Measurements from ENCODE around the gene EPS8L1.
"Not testable (repeated sequence)": the region's sequence is repeated elsewhere in the genome, so short reads cannot be mapped to it uniquely, and the experiment has no call there.

EPS8L1 gene

DNA sequence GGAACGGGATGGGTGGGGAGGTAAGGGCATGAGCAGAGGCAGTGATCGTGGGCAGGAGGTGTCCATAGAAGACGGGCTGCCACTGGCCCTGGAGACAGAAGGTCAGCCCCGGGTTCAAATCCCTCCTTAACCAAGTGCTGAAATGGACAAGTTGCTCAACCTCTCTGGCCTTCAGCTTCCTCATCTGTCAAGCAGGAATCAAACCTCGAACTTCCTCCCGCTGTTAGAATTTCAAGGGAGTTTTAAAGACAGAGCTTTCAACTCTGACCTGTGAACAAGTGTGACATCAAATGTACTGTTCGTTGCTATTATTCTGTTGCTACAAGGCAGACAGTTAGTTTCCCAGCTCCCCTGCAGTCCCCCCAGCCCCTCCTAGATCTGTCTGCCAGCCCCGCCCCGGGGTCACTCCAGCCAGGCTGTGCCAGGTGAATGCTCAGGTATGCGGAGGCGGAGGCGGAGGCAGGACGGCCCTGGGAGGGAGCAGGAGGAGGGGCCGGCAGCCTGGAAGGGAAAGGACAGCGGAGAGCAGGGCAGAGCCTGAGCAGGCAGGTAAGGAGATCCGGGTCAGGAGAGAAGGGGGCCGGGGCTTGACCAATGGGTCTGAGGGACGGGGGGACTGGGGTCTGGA, at the start of gene EPS8L1:
TSS of gene EPS8L1 (plus strand) at position 499 of the 628 bp plus-strand sequence. CDS start 576 bp downstream, outside the sequence.
- H3K4me3 ChIP-seq (ENCODE audit: low read depth, low read length) = no peak within 1 kb of the TSS
- no peak for DNase-seq (ENCODE audit: low read depth)

DNA sequence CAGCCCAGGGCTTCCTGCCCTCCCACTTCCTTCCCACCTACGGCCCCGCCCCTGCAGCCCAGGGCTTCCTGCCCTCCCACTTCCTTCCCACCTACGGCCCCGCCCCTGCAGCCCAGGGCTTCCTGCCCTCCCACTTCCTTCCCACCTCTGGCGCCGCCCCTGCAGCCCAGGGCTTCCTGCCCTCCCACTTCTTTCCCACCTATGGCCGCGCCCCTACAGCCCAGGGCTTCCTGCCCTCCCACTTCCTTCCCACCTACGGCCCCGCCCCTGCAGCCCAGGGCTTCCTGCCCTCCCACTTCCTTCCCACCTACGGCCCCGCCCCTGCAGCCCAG, 48.6 kb upstream of the EPS8L1 start:
- H3K4me3 ChIP-seq (ENCODE audit: low read depth, low read length); DNase-seq (ENCODE audit: low read depth): not testable (repeated sequence)

DNA sequence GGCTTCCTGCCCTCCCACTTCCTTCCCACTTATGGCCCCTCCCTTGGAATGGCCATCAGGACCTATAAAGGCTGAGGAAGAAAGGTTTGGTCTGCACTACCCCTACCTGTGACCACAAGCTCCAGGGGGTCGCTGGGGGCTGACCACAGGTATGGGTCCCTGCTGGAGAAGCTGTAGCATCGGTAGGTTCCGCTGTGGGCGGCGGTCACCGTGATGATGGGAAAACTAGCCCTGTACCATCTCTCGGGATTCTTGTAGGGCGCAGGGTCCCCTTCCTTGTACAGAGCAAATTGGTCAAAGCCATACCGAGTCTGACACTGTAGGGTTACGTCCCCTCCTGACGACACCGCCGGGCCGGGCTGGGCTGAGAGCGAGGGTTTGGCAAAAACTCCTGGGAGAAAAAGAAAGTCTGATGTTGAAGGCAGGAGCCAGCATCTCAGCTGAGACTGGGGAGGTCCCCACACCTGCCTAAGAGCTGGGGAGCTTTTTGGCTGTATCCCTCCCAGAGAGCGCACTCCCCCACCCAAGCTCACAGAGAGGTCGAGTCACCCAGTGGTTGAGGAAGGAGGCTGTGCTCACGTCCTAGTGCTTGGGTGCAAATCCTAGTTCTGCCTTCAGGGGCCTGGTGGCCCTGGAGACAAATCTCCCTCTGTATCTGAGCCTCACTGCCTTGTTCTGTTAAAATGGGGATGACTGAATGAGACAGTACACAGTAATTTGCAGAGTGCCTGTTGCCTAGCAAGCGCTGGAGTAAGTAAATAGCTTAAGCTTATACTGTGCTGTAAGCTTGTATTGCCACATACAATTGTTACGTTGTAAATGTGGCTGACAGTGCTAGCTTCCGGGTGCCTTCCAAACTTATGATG, 48.0 kb upstream of the EPS8L1 start:
- no peak for DNase-seq (ENCODE audit: low read depth)
- no peak overlapping the region for H3K4me3 ChIP-seq (ENCODE audit: low read depth, low read length)

DNA sequence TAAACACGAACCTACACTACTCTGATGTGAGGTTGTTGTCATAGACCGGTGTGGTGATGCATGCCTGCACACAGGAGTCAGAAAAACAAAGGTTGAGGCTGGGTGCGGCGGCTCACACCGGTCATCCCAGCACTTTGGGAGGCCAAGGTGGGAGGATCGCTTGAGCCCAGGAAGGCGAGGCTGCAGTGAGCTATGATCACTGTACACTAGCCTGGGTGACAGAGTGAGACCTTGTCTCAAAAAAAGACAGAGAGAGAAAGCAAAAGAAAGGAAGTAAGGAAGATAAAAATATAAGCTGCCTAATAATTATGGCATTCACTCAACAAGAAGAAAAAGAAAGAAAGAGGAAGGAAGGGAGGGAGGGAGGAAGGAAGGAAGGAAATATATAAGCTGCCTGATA, 46.9 kb upstream of the EPS8L1 start:
- no peak overlapping the region for H3K4me3 ChIP-seq (ENCODE audit: low read depth, low read length)
- no peak for DNase-seq (ENCODE audit: low read depth)

DNA sequence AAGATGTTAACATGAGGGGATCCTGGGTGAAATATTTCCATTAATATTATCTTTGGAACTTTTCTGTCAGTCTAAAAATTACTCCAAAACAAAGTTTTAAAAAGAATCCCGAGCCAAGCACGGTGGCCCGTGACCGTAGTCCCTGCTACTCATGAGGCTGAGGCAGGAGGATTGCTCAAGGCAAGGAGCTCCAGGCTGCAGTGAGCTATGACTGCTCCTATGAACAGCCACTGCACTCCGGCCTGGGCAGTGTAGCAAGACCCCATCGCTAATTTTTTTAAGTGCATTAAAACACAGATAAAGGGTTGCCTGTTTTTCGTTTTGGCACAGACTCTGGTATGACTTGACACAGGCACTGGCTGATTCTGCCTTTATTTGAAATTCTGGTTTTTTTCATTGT, 44.5 kb upstream of the EPS8L1 start:
- H3K4me3 ChIP-seq (ENCODE audit: low read depth, low read length) = no peak overlapping the region
- DNase-seq (ENCODE audit: low read depth) = no peak

DNA sequence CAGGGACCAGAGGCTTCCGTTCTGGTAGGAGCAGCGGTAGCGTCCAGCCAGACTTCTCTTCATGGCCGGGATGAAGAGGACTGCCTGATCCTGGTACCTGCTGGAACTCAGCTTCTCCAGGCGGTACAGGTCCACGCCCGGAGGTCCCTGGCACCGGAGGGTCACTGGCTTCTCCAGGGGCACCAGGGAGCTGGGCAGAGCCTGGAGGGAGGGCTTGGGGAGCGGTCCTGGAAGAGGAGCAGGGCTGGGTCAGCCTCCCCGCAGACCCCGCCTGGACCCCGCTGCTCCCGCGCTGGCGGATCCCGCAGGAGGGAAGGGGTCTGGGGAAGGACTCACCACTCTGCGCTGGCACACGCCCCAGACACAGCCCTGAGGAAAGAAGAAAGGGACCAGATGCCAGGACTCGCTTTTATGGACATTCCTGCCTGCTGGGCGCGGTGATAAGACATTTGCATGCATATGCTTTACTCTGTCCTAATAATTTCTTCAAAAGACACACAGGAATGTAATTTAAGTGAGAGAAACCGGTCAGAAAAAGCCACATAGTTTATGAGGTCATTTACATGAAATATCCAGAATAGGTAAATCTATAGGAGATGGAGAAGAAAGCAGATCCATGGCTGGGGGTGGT, 43.4 kb upstream of the EPS8L1 start:
- no peak for DNase-seq (ENCODE audit: low read depth)

DNA sequence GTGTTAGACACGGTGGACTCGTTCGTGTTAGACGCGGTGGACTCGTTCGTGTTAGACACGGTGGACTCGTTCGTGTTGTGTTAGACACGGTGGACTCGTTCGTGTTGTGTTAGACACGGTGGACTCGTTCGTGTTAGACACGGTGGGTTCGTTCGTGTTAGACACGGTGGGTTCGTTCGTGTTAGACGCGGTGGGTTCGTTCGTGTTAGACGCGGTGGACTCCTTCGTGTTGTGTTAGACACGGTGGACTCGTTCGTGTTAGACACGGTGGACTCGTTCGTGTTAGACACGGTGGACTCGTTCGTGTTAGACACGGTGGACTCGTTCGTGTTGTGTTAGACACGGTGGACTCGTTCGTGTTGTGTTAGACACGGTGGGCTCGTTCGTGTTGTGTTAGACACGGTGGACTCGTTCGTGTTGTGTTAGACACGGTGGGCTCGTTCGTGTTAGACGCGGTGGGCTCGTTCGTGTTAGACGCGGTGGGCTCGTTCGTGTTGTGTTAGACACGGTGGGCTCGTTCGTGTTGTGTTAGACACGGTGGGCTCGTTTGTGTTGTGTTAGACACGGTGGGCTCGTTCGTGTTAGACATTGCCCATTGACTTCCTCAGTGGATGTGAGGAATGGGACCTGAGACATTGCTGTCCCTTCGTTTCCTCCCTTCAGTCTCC, 42.6 kb upstream of the EPS8L1 start:
- DNase-seq (ENCODE audit: low read depth); H3K4me3 ChIP-seq (ENCODE audit: low read depth, low read length): not testable (repeated sequence)

More for the DNA sequence above, 43.4 kb upstream of the EPS8L1 start:
- H3K4me3 ChIP-seq (ENCODE audit: low read depth, low read length) = no peak overlapping the region

DNA sequence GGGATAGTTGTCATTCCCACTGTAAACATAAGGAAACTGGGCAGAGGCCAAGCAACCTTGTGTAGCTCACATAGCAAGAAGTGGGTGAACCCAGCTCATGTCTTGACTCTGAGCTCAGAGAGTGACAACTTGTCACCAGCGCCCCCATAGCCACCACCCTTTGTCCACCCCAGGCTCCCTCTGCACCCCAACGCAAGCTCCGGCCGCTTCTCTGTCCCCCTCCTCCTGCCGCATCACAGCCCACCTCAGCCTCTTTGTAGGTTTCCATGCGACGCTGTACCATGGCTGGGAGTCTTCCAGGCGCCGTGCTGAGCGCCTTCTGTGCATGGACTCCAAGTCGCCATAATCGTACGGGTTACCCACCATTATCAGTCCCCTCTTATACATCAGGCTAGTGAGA, 40.9 kb upstream of the EPS8L1 start:
- H3K4me3 ChIP-seq (ENCODE audit: low read depth, low read length) = no peak overlapping the region
- no peak for DNase-seq (ENCODE audit: low read depth)

DNA sequence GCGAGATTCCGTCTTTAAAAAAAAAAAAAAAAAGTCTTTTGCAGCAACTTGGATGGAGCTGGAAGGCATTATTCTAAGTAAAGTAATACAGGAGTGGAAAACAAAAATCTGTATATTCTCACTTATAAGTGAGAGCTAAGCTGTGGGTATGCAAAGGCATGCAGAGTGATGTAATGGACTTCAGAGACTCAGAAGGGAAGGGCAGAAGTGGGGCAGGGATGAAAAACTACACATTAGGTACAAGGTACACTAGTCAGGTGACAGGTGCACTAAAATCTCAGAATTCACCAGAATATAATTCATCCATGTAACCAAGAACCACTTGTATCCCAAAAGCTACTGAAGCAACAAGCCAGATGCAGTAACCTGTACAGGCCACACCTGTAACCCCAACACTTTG, 39.6 kb upstream of the EPS8L1 start:
- H3K4me3 ChIP-seq (ENCODE audit: low read depth, low read length) = no peak overlapping the region
- DNase-seq (ENCODE audit: low read depth) = no peak

DNA sequence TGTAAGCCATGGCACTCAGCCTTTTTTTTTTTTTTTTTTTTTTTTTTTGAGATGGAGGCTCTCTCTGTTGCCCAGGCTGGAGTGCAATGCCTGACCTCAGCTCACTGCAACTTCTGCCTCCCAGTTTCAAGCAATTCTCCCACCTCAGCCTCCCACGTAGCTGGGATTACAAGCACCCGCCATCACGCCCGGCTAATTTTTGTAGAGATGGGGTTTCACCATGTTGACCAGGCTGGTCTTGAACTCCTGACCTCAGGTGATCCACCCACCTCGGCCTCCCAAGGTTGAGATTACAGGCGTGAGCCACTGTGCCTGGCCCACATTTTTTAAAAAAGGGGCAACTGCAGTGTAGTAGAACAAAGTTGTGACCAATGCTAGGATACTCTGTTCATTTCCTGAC, 38.1 kb upstream of the EPS8L1 start:
- not testable (repeated sequence) for H3K4me3 ChIP-seq (ENCODE audit: low read depth, low read length); DNase-seq (ENCODE audit: low read depth)

DNA sequence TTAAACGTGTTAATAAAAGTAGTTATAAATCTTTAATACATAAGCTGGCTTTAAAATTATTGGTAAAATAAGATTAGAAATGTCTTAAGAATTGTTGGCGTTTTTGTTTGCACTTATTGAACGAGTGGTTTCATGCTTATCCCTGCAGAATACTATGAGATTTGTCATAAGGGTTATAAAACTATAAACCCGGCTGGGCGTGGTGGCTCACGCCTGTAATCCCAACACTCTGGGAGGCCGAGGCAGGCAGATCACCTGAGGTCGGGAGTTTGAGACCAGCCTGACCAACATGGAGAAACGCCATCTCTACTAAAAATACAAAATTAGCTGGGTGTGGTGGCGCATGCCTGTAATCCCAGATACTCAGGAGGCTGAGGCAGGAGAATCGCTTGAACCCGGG, 35.0 kb upstream of the EPS8L1 start:
- not testable (repeated sequence) for H3K4me3 ChIP-seq (ENCODE audit: low read depth, low read length); DNase-seq (ENCODE audit: low read depth)

DNA sequence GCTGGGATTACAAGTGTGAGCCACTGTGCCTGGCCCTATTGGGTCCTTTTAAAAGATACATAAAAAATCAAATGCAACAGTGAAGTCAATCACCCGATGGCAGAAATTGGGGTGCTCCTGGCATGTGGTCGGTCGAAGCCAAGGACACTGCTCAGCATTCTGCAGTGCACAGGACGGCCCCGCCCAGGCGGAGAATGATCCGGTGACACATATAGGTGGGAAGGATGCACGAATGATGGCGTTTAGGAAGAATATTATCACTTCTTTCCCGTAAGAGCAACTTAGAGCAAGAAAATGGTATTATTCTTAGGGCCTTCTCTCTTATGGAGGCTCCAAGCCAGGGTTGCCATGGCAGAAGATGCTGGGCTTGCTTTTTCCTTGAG, 34.4 kb upstream of the EPS8L1 start:
- no peak overlapping the region for H3K4me3 ChIP-seq (ENCODE audit: low read depth, low read length)
- DNase-seq (ENCODE audit: low read depth) = no peak

DNA sequence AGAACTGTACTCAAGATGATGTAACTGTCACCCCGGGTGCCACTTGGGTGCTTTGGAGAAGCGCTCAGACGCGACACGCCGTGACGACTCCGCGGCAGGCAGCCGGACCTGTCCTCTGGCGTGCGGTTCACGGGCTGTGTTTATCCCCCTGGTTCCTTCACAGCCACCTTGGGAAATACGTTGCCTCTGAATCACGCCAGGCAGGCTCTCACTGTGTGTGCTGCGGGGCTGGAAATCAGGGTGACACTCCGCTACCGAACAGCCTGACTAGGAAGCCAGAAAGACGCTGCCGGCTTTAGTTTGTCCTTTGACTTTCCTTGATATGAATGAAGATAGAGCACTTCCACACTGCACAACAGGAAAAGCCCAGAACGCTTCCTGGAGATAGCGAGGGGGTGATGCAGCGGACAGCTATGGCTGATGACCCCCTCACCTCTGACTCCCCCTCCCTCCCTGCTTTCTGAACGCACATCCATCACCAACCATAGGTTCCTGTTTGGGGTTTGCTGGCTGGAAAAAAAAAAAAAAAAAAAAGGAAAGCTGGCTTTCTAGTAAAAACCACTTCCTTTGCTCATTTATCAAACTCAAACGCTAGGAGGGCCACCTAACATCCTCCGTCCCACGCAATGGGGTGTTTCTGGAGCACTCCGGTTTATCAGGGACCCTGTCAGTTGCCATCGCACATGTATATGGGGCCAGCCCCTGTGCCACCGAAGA, 33.9 kb upstream of the EPS8L1 start:
- H3K4me3 ChIP-seq (ENCODE audit: low read depth, low read length) = no peak overlapping the region
- DNase-seq (ENCODE audit: low read depth) = no peak

DNA sequence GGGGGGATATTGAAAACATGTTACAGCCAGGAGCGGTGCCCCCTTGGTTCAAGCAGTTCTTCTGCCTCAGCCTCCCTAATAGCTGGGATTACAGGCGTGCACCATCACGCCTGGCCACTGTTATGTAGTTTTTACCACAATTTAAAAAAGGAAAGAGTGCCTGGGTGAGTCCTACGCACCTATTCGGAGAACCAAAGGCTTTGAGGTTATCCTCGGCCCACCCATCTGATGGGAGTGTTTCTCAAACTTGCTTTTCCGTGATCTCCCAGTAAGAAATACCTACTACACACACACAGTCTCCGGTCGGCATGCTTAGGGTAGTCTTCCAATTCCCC, 33.4 kb upstream of the EPS8L1 start:
- no peak for DNase-seq (ENCODE audit: low read depth)
- no peak overlapping the region for H3K4me3 ChIP-seq (ENCODE audit: low read depth, low read length)

DNA sequence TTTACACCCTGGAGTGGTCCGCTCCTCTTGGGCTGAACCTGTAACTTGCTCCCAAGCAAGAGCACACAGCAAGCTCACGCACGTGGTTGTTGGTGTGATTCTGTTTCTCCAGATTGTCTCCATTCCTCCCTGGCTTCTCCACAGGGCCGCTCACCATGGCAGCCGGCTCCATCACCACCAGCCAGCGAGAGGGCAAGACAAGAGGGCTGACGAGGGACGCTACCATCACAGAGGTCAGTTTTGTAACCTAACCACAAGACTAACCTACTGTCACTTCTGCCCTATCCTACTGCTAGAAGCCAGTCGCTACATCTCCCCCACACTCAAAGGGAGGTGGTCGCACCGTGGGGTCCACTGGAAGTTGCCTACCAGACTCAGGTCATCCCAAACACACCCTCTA, 33.0 kb upstream of the EPS8L1 start:
- no peak for DNase-seq (ENCODE audit: low read depth)
- no peak overlapping the region for H3K4me3 ChIP-seq (ENCODE audit: low read depth, low read length)

DNA sequence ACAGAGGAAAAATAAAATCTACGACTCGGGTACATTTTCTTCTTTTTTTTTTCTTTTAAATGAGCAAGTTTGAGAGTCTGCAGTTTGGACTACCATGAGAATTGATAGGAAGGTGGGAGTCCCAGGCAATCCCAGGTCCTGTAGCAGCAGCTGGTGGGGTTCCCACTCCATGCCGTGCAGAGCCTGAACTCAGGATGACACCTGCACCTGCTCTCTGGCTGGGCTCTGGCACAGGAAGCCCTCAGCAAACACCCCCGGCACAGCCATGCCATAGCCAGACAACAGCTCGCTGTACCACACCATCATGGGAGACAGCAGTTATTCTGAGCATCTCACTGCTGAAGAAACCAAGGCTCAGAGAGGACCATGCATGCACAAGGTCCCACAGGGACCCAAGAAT, 31.4 kb upstream of the EPS8L1 start:
- no peak for DNase-seq (ENCODE audit: low read depth)

DNA sequence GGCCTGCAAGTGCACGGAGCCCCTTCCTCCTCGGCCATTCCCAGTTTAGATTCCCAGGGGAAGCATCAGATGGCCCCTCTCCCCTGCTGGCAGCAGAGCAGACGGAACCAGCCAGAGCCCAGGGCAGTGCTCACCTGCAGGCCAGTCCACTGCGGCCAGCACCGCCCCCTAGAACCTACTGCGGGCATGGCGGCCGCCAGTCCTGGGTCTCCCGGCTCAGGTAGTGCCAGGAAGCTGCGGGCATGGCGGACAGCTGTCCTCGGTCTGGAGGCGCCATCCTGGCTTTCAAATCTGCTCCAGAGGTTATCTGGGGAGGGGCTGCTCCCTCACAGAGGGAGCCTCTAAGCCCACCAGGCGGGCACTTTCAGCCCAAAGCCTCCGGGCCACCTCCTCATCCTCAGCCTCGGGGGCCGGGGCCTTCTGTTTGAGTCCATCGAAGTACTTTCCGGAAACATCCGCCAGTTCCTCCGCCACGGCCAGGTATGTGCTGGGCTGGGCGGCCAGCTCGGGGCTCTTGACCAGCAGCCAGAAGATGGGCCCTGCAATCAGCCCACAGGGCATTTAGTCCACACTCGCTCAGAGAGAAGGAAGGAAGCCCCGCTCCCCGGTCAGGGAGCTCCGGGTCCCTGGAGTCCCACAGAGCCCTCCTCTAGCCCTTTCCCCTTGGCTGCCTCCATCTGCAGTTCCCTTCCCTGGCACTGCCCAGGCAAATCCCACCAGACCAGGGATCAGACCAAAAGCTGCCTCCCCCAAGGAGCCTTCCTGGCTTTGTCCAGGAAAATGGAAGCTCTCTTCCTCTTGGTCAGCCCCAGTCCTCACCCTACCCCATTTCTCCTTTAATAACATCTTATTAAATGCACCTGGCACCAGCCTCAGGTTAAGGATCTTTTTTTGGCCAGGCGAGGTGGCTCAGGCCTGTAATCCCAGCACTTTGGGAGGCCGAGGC, 30.6 kb upstream of the EPS8L1 start:
- no peak for DNase-seq (ENCODE audit: low read depth)
- H3K4me3 ChIP-seq (ENCODE audit: low read depth, low read length) = no peak overlapping the region

More for the DNA sequence above, 31.4 kb upstream of the EPS8L1 start:
- H3K4me3 ChIP-seq (ENCODE audit: low read depth, low read length) = no peak overlapping the region

DNA sequence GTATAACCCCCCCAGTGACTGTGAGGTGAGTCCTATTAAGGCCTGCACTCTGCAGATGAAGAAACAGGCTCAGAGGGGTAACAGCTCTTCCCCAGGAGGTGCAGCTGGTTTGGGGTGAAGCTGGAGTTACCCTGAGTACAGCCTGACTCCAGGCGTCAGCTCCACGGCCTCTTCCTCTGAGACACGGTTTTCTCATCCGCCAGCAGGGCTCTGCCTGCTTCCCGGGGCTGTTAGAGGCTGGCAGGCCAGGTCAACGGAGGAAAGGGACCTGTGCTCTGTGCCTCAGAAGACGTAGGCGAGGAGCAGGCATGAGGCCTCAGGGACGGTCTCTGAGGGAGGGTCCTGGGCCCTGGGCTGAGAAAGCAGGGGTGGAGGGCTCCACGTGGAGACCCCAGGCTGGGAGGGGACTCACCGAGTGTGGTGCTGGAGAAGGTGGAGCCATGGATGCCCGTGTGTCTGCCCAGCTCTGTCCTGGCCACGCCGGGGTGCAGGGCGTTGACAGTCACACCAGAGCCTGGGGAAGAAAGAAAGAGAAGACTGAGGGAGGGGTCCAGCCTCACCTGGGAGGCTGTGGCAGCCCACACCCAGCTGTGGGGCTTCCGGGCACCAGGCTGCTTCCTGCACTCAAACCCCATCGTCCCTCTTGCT, 28.6 kb upstream of the EPS8L1 start:
- DNase-seq (ENCODE audit: low read depth) = no peak
- no peak overlapping the region for H3K4me3 ChIP-seq (ENCODE audit: low read depth, low read length)
